ENCODE measurements around the gene USP7.

DNA sequence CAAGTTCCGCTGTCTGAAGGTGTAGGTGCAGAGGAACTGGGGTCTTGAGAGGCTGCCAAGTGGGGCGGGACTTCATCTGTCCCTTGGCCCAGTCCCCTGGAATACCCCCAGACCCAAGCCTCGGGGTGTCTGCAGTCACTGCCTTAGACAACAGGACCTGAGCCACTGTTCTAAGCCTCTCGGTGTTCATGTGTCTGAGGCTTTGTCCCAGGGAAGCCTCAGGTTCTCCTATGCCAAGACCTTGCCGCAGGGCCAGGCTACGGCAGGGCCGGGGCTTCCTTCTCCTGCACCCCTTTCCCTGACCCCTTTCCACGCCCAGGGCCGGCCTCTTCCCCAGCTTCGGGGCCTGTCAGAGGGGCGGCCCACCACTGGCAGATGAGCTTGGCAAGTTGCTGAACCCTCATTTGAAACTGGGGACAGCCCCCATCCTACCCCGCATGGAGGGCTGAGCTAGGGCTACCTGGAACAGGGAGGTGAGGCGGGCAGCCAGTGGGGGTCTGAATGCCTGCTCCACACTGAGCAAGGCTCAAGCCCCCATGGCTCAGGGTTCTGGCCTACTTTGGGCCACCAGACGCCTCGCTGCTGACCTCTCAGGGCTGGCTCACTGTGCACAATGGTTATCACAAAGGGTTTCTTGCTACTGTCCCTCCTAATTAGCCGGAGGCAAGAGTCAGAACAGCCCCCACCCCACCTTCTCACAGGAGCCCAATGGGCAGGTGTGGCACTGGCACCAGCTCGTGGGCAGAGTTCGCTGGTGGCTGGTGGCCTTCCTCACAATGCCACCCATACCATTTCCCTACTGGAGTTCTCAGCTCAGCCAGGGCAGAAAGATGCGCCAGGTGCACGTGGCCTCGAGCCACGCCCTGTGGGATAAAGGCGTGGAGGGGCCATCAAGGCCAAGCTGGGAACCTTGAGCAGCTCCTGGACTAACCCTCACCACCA lies 74.5 kb downstream of the USP7 start:
- TF ChIP-seq, protein P1, sequence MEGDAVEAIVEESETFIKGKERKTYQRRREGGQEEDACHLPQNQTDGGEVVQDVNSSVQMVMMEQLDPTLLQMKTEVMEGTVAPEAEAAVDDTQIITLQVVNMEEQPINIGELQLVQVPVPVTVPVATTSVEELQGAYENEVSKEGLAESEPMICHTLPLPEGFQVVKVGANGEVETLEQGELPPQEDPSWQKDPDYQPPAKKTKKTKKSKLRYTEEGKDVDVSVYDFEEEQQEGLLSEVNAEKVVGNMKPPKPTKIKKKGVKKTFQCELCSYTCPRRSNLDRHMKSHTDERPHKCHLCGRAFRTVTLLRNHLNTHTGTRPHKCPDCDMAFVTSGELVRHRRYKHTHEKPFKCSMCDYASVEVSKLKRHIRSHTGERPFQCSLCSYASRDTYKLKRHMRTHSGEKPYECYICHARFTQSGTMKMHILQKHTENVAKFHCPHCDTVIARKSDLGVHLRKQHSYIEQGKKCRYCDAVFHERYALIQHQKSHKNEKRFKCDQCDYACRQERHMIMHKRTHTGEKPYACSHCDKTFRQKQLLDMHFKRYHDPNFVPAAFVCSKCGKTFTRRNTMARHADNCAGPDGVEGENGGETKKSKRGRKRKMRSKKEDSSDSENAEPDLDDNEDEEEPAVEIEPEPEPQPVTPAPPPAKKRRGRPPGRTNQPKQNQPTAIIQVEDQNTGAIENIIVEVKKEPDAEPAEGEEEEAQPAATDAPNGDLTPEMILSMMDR (IDR thresholded peaks at IDR 0.05; ENCODE audit: insufficient read depth, low read depth, low read length) = no peak
- no peak for TF ChIP-seq EZH2 (IDR thresholded peaks at IDR 0.05; ENCODE audit: insufficient read depth, low read length)

Measured in astrocyte (in vitro differentiated cells and primary cell).